ENCODE measurements around the gene KRTAP10-2.
"Not testable (repeated sequence)": the region's sequence is repeated elsewhere in the genome, so short reads cannot be mapped to it uniquely, and the experiment has no call there.

Gene KRTAP10-2

GRCh38 chr21:44551340-44551961, at the start of gene KRTAP10-2:
Gene KRTAP10-2 (minus strand): TSS chr21:44551505. CDS start chr21:44551458, 47 bp downstream.
- TF ChIP-seq, protein P1, sequence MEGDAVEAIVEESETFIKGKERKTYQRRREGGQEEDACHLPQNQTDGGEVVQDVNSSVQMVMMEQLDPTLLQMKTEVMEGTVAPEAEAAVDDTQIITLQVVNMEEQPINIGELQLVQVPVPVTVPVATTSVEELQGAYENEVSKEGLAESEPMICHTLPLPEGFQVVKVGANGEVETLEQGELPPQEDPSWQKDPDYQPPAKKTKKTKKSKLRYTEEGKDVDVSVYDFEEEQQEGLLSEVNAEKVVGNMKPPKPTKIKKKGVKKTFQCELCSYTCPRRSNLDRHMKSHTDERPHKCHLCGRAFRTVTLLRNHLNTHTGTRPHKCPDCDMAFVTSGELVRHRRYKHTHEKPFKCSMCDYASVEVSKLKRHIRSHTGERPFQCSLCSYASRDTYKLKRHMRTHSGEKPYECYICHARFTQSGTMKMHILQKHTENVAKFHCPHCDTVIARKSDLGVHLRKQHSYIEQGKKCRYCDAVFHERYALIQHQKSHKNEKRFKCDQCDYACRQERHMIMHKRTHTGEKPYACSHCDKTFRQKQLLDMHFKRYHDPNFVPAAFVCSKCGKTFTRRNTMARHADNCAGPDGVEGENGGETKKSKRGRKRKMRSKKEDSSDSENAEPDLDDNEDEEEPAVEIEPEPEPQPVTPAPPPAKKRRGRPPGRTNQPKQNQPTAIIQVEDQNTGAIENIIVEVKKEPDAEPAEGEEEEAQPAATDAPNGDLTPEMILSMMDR (IDR thresholded peaks at IDR 0.05; ENCODE audit: extremely low read depth, missing control alignments): no peak
- DNase-seq (ENCODE audit: low spot score): no peak

- not testable (repeated sequence) for DNase-seq (ENCODE audit: low spot score)
Measured at GRCh38 chr21:44601091-44601490, 49.8 kb upstream of the KRTAP10-2 start.

- DNase-seq (ENCODE audit: low spot score): not testable (repeated sequence)
Measured at GRCh38 chr21:44600118-44600978, 49.0 kb upstream of the KRTAP10-2 start, which contains the start of gene KRTAP10-7. Gene KRTAP10-7 (plus strand): TSS chr21:44600597. CDS start chr21:44600622, 25 bp downstream.

GRCh38 chr21:44599264-44600029, 48.1 kb upstream of the KRTAP10-2 start:
- TF ChIP-seq, protein P1 (IDR thresholded peaks at IDR 0.05; ENCODE audit: extremely low read depth, missing control alignments): no peak
- no peak for DNase-seq (ENCODE audit: low spot score)

- DNase-seq (ENCODE audit: low spot score): no peak
- TF ChIP-seq, protein P1 (IDR thresholded peaks at IDR 0.05; ENCODE audit: extremely low read depth, missing control alignments): no peak
Measured at GRCh38 chr21:44598061-44598460, 46.8 kb upstream of the KRTAP10-2 start.

DNA sequence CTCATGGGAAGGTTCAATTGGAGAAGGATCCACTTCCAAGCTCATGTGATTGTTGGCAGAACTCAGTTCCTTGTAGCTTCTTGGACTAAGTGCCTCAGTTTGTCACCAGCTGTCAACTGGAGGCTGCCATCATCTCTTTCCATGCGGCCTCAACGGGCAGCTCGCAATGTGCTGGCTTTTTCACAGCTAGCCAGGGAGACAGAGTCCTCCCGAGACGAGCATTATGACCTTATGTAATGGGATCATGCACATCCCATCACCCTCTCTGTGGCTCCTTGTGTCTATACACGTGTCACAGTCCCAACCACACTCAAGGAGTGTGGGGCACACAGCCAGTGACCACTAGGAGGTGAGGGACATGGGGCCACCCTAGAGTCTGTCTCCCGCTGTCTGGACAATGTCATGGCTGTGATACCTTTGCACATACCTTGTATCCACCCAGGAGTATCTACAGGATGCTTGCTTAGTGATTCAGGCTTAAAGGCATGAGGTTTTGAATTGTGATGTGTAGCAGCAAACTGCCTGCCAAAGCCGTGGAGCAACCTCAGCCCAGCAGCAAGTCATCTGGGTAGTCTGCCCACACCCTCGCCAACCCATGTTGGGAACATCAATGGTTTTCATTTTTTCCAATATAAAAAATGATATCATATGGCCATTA, 44.9 kb upstream of the KRTAP10-2 start:
- no peak for DNase-seq (ENCODE audit: low spot score)
- TF ChIP-seq, protein P1 (IDR thresholded peaks at IDR 0.05; ENCODE audit: extremely low read depth, missing control alignments): no peak

DNA sequence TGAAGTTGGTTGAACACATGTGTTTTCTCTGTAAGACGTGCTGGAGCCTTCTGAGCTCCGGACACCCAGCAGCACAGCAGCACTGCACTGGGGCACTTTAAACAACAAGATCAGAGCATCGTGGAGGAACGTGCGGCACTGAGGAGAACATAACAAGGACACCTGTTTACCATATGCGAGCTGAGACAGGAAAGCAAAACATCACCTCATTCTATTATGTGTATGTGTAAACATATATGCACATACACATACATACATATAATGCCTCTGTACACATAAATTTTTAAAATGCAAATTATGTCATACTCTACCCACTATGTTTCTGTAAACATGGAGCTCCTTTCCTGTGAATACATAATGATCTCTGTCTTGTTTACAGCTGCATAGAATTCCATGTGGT, 44.2 kb upstream of the KRTAP10-2 start:
- TF ChIP-seq, protein P1 (IDR thresholded peaks at IDR 0.05; ENCODE audit: extremely low read depth, missing control alignments): no peak
- DNase-seq (ENCODE audit: low spot score): no peak
